GM18508 (cell line): ENCODE results near the gene ELMO1.

ENCODE experiments used
- ATAC-seq: cut with Tn5 transposase; IDR thresholded peaks from one replicate; pipeline ENCODE4 v1.9.1; 2021; ENCODE audit warnings: moderate number of reproducible peaks; ENCODE audit not compliant: insufficient read depth, unreplicated experiment

Gene ELMO1

DNA sequence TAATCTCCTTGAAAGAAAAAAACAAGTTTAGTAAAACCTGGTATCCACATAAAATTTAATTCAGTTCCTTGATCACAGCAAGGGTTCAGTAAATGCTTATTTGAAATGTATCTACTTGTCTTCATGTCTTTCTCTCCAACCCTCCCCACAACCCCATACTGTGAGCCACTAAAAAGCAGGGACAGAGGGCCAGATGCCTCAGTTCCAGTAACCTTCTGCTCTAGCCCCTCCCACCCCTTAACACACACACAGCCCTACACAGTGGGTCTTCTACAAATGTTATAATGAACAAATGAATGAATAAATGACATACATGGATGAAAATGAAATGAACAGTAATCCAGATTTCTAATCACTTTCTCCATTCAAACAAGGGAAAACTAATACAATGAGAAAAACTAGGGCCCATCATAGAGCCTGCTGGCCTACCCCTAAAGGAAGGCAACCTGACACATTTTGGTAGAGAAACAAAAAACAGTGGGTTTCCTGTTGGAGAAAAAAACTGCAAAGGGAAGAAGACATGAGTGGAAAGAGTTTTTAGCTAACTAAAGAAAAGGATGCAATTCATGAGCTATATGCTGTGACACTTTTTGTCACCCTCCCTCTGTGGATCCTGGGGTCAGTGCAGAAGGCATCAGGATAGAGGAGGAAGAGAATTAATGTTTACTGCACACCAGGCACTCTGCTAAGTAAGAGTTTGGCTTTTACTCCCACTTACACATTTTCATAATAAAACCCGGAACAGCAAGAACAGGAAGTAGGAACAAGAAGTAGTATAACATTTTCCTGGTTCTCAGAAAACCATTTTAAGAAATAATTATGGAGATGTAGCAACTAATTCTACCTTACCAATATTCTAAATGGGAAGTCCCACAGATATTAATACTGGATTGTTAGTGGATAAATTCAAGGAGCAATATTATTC is 38.1 kb downstream of the ELMO1 start:
- ATAC-seq, result no peak

DNA sequence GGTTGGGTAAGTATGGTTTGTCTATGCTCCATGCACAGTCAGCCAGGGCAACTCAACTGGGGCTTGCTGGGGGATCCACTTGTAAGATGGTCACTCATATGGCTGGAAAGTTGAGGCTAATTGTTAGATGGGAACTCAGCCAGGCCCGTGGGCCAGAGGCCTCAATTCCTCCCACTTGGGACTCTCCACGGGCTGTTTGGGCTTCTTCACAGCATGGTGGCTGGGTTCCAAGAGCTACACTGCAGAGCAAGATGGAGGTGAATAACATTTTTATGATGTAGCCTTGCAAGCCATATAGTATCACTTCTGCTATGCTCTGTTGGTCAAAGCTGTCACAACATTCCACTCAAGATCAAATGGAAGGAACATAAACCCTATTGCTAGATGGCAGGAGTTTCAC is 39.2 kb downstream of the ELMO1 start:
- no peak for ATAC-seq

DNA sequence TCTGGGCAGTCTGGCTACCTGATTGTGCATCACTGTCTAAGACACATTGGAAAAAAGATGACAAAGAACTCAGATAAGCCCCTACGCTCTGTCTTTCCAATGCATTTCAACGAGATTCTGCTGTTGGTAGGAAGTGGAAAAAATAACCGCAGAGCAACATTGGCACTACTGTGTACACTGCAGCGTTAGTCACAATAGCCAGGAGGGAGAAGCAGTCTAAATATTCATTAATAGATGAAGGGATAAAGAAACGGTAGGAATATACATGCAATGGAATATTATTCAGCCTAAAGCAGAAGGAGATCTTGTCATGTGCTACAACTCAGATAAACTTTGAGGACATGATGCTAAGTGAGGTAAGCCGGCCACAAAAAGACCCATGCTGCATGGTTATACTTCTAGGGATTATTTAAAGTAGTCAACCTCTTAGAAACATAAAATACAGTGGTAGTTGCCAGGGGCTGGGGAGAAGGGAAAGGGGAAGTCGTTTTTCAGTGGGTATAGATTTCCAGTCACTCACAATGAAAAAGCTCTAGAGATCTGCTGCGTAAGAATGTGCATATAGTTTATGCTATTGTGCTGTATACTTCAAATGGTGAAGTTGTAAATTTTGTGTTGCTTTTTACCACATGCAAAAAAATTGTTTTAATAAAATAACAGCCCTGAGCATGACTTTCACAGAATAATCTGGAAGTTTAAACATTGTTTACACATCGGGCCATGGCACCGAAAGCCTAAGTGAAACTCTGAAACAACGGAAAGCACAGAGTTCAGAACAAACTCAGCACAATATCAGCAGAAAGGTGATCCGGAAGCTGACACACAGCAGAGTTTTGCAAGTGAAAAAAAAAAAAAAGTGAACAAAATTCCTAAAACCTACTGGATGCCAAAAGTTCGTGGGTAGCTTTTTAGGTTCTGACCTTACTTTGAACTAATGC is 40.1 kb downstream of the ELMO1 start:
- no peak for ATAC-seq

DNA sequence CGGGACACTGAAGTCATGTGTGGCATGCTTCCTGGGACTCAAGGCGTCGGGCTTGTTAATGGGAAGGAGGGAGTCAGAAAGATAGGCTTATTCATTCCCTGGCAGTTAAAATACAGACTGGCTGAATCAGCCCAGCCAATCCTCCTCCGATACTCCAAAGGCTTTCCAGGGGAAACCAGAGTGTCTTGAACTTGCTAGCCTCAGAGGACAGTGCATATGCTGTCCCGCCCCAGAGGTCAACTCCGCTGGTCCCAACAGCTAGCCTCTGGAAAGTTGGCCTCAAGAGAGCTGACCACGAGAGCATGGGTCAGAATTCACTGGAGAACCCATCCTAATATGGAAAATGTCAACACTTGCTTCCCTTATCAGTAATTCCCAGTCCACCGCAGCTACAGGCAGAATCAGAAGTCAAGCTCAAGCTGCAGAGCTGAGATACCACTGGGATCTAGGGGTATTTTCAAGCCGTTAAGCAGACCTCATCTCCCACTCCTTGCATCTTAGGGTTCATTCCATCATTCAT is 43.0 kb downstream of the ELMO1 start:
- ATAC-seq, result no peak

DNA sequence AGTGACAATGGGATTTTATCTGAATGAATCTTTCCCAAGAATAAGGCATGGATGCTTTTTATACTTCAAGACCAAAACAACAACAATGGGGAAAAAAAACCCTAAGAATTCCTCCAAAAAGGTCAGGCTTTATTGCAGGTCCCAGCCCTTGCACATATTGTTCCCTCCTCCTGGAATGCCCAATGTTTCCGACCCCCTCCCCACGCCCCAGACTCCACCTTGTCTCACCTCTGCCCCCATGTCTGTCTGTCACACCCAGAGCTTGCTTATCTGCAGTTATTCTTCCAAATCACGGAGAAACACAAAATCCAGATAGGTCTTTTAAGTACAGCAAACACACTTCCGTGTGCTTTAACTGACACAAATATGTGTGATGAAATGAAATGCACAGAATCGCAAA is 43.5 kb downstream of the ELMO1 start:
- ATAC-seq, result no peak

DNA sequence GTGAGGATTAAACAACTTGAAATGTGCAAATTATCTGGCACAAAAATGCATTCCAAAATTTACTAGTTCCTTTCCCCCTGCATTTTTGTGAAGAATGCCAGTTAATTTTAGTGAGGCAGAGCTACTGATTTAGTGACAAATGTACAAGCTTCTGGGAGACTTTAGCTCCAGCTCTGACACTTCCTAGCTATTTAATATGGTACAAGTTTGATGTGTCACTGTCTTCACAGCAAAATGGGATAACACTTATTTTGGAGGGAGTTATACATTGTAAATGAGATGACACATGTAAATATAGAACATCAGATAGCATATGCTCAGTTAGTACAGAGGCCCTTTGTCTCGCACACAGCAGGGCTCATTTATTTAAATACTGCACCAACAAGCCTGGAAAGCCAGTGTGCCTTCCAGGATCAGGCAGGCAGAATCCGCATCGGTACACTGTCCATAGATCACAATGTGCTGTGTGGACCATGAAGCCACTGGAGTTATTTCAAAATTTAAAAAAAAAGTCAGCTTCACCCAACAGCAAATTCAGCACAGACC is 48.7 kb downstream of the ELMO1 start:
- no peak for ATAC-seq

DNA sequence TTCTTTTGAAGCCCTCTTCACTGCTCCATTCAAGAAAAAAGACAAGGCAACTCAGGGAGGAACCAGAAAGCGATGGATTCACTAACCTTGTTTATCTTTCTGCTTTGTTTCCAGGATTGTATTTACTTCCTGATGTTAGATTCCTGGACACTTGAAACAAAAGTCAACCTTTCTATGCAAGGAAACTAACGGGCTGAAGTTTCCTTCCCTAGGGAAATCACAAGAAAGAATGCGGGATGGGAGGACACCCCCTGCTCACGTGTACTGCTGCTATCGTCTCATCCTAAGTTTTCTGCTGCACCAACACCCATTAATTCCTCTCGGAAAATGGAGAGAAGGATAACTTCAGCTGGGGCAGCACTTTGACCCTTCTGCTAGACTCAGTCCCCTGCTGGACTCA is 50.3 kb downstream of the ELMO1 start:
- no peak for ATAC-seq

DNA sequence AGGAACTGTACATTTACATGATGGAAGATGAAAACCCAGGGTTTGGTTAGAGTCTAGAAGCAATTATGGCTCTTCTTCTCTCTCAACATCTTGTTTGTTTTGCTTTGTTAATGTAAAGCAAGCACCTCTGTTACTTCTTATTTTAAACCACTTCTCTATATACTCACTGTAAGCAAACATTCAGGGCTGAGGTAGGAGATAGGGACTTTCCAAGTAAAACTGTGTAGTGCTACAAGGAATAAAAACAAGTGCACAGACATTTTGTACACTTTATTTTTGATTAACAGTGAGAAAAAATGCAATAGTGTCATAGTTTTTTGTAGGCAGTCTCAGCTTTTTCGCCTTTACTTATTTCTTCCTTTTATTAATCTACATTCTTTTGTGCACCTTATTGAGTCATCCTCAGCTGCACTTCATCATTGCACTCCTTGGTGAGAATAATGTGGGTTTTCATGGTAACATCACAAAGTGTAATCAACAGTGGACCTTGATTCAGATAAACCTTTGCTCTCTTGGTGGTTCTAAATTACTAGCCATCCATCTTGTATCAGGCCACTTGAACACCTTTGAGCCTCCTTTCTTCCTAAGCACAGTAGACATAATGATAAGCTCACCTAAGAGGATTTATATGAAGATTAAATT is 52.9 kb downstream of the ELMO1 start:
- no peak for ATAC-seq

DNA sequence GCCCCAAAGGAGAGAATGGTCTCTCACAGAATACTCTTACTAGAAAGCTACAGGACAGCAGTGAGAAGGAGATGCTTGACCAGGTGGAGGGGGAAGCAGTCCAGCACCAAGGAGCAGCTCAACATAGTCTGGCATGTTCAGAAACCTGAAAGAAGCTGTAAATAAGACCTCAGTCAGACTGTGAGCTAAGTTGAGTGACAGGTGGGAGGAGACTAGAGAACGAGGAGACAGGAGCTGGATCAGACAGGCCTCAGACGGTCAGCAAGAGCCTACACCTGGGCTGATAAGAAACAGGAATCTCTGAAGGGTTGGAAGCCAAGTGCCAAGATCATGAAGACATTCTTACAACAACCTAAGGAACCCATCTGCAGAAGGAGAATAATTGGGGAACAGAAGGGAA is 54.5 kb downstream of the ELMO1 start:
- ATAC-seq, result no peak

DNA sequence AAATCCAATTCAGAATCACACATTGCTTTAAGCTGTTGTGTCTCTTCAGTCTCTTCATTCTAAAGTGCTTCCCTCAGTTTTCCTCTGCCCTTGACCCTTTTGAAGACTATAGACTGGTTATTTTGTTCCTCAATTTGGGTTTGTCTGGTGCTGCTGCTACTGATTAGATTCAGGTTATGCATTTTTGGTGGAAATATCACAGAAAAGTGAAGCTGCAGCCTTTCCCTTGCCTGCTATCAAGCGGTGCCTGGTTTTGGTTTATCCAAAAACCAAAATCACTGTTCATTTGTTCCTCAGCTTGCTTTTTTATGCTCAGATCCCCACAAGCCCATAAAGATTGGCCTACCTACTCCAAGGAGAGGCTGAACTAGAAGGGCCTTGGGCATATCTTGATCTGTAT is 55.2 kb downstream of the ELMO1 start:
- ATAC-seq, result no peak

DNA sequence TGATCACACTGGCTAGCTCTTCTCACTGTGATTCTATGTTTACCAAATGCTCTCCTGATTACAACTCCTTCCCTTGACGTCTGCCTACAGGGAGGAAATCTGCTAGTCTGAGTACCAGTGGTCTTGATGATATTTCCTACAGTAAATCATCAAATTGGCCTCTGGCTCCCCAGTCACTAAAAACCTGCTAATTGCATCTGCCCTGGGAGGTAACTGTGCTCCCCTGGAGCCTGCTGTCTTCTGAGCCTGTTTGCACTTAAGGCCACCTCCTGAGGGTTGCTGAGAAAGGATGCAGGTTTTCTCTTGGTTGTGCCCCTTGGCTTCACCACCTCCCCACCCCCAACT is 56.0 kb downstream of the ELMO1 start:
- ATAC-seq, result no peak

DNA sequence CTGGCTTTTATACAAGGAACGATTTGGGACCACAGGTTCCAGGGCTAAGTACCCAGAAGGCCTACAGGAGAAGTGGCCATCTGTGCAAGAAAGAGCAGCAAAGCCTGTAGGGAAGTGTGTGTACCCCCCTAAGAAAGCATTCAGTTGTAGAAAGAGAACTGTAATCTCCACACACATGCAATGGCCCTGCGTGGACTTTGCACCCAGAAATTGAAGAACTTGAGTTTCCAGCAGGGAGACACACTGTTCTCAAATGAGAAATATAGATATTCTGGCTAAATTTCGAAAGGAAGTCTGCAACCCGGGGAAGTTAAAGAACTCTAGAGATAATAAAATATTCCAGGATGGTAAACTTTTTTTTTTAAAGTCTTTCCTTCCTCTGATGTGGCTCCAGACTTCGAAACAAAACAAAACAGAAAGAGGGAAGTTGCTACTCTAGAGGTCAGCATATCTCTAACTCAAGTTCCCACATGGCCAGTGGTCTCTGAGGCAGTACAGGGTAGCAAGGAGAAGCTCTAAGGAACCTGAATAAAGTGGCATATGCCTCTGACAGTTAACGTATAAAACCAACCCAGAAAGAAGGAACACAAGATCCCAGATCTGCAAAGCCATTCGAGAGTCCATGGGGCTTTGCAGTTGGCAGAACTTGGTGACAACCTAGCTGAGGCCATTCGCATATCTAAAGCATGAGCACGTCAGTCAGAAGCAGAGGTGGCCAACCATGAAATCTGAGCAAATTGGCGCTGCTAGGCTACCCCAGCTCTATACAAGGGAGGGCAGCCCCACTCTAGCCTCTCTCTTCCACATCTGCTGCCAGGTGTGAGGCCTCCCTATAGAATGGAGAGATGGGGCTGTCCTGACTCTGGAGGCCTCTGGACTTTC is 56.6 kb downstream of the ELMO1 start:
- no peak for ATAC-seq

DNA sequence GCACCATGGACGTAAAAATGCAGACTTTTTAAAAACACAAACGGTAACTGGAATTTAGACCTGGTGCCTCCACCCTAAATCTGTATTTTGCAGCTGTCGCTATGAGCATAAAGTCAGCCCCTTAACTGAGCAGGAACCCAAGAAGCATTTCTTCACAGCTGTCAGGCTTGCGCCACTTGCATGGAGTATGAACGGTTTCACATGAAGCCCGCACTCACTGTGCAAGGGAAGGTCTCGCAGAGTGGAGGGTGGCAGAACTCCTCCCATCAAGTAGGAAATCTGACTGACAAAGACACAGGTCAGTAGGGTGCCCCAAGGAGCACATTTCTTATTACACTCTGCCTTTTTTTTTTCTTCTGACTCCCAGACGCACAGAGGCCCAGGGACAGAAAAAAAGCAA is 58.5 kb downstream of the ELMO1 start:
- ATAC-seq, result no peak

DNA sequence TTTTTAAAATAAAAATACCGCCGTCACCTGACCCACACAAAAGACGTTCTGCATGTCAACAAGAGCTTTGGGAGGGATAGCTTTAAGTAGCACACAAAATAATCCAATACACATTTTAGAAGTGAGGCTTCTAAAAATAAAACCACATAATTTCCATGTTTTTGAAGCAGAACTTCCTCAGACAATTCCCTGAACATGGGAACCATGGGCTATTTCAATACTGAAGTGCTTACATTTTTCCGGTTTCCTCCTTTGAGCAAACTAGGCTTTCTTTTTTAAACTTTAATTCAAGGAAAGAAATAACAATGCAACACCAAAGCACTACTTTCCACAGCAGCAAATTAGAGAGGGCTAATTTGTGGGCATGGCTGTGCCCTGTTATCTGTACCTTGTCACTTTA is 59.9 kb downstream of the ELMO1 start:
- no peak for ATAC-seq

DNA sequence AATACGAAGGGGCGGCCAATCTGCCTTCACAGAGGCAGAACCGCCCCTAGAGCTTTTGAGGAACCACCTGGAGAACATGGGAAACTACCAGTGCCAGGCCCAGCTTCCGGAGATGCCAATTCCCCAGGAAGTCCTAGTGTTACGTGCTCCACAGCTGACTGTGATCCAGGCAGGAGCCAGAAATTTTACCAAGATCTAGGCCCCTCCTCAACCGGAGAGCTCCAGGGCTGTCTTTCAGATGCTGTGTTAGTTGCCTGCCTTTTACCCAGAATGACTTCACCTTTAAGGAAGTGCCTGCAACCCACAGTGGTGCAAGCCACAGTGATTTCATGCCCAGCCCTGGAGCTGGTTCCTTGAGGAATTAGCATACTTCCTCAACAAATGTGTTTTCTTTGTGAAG is 62.9 kb downstream of the ELMO1 start:
- ATAC-seq, result no peak

DNA sequence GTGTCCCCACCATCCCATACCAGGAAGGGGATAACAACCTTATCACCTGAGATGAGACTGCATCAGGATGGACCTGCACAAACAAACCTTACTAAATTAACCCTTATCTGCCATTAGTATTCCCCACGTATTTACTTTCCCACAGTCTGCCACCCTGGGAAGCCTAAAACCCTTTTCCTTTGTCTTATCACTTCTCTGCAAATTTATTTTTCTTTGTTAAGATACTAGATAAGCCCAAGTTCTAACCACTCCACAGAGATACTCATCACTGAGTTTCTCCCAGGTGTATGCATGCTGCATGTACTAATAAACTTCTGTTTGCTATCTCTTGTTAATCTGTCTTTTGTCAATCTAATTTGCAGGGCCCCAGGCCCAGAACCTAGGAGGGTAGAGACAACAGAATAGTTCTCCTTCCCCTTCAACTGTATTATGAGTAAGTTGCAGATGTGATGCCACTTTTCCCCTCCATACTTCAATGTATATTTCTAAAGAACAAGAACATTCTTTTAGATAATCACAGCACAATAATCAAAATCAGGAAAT is 66.0 kb downstream of the ELMO1 start:
- ATAC-seq, result no peak

DNA sequence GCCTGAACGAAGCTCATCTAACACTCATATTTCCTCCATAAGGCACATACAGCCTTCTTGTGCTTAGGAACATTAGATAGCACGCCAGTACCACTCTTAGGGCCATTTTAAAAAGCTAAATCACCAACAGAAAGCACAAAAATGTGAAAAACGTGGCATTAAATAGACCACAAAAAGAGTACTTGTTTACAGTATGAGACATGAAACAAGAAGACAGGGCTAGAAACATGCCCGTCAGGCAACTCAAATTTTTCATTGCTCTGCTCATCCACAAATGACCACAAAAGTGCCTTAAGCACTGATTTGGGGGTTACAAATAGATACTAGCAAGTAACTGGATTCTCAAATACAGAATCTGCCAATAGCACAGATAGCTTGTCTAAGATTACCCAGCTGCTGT is 67.8 kb downstream of the ELMO1 start:
- no peak for ATAC-seq

DNA sequence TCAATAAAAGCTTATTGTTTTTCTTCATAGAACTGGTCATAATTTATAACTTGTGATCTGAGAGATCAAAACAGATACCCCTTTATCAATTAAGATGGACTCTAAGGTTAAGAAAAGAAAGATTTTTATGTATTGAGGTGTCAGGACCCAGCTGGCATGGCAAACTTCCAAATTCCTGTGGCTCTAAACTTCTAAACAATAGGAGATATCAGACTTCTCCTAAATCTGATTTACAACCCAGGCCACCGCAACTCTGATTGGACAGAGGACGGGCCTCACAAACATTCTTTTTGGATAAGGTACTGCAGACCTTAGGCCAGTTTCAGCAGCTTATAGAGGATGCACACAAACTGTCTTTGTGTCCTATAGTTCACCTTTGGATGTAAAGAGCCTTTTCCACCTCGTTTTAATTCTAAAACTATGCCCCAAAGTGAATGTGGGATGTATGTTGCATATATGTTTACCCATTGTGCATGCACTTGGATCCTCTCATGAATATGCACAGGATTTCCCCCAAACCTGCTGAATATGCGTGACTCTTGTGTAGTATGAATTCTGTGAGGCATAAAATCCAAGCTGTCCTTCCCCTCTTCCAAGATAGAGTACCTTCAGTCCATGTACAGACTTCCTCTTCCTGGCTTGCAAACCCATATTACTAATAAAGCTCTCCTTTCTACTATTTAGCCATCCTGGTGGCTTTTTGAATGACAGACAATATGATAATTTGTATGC is 69.0 kb downstream of the ELMO1 start:
- no peak for ATAC-seq

DNA sequence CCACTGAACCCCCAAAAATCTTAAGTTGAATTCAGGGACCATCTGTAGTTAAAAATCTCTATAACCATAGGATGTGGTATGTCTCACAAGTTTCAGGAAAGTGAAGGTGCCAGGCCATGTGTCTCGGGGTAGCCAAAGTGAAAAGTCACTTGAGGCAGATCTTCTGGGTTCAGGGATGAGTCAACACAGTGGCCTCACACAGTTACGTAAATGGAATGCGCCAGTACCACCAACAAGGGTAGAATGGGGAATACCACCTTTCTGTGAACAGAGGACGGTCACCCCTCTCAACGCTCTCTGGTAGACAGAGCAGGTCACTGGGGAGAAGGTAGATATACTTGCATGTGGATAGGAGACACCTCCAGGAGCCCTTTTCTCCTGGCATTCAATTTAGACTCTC is 71.4 kb downstream of the ELMO1 start:
- ATAC-seq, result no peak
